ENCODE data around the gene TMEM234.

The TMEM234 gene

DNA sequence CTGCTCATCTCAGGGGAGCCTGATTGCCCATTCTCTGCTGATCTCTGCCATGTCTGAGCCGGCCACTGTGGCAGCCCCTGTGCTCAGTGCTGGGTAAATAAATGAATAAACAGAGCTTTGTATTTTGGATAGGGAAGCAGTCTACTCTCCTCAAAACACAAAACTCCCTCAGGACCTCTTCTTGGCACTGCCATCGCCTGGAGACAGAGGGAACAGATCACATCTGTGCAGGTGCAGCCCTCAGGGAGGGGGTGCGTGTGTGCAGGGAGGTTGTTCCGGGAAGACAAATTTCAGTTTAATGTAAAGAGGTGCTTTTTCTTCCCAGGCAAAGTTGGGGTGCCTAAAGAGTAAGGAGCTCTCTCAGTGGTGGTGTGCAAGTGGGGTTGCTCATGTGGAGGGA is 17.2 kb upstream of the TMEM234 start:
- no peak for DNase-seq

DNA sequence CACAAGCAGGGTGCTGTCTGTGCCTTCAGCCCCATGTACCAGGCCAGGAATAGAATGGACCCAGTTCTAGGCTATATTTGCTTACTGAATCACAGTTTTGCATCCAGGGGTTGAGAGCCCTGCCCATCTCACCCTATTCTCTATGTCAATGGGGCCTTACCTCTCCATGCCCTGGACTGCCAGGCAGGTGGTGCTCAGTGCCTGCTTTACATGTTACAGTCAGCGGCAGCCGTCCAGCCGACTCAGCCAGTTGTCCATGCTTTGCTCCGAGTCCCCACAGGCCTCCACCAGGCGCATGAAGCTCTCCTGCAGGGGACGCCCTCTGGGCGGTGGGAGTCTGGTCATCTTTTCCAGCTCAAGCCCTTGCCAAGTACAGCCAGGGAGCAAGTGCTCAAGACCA is 12.6 kb upstream of the TMEM234 start:
- DNase-seq: no peak

GRCh38 chr1:32232558-32233304 is 10.6 kb upstream of the TMEM234 start:
- DNase-seq: no peak

DNA sequence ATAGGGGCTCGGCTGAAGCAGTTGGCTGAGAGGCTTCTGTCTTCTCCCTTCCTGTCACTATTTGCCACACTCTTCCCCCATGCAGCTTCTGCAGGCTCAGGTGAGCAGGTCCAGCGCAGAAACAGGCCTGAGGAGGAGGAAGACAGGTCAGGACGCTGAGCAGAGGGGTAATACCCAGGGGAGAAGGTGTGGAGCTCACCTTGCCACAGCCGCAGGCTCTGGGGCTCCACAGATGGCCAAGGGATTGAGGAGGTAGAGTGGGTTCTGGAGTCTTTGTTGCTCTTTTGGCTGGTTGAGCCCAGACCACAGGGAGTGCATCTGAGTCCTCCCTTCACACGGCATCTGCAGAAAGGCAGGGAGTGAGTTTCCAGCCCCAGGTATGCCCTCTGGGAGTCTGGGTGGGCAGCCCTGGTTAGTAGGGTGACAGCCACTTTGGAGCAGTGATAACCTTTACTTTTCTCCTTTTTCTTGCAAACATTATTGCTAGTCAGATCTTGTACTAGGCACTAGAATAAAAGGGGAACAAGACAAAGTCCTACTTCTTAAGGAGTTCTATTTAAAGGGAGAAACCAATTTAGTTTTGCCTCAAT is 9.8 kb upstream of the TMEM234 start:
- no peak for DNase-seq

GRCh38 chr1:32228771-32229170 is 6.6 kb upstream of the TMEM234 start:
- DNase-seq: no peak

DNA sequence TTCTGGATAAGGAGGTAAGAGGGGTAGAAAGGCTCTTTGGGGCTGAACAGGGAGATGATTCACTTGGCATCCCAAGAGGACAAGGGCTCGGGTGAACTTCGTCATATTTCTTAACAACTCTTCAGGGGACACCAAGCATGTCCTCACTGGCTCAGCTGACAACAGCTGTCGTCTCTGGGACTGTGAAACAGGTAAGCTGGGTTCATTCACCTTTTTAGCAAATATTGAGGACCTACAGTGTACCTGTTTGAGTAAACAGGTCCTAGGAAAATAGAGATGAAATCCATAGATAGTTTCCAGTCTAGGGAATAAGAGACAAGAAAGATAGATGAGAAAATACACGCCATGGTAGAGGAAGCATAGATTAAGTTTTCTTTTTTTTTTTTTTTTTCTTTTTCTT is 2.1 kb upstream of the TMEM234 start:
- no peak for DNase-seq

DNA sequence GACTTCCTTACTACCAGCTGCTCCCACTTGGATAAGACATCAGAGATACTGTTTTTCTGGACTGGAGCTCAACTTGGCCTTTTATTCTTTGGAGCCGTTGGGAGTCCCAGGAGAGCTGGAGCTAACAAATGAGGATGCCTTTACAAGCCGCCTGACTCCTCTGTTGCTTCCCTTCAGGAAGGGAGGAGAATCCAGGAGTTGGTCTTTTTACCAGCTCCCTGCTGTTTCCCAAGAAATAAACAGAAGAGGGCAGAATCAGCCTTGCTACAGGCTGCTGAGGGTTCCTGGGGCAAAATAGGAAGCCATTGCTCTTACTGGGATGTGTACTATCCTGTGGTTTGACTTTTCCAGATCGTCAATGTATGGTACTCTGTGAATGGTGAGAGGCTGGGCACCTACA is 1.5 kb upstream of the TMEM234 start:
- no peak for DNase-seq

- no peak for DNase-seq
These were observed 573 bp downstream of the TMEM234 start for GRCh38 chr1:32221581-32221979.

- DNase-seq: no peak
These were observed 1.2 kb downstream of the TMEM234 start for GRCh38 chr1:32220746-32221580.

DNA sequence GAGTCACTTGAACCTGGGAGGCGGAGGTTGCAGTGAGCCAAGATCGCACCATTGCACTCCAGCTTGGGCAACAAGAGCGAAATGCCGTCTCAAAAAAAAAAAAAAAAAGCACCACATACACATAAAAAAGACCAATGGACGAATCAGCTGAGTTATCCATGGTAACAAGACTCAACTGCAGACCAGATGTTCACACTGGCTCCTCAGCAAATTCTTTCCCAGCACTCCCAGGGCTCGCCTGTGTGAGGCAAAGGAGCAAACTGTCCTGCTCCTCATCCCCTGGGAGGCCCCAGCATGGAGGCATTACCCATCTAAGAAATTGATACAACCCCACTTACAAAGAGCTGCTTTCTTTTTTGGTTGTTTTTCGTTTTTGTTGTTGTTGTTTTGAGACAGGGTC is 3.1 kb downstream of the TMEM234 start:
- no peak for DNase-seq

DNA sequence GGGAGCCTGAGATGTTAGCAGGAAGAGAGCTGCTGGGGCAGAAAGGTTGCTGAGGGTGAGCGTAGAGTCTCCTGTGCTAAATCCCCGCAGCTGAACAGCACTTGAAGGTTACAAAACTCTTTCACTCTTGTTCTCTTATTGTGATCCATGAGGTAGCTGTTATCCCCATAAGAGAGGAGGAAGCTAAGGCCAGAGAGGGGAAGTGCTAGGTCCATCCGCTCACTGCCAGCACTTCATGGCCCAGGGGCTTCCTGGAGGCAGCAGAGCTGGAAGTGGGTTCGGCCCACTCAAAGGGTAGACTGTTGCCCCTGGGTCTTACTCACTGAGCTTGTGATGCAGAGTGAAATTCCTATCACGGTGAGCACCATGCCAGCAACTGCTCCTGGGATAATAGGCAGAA is 5.6 kb downstream of the TMEM234 start:
- DNase-seq: no peak

DNA sequence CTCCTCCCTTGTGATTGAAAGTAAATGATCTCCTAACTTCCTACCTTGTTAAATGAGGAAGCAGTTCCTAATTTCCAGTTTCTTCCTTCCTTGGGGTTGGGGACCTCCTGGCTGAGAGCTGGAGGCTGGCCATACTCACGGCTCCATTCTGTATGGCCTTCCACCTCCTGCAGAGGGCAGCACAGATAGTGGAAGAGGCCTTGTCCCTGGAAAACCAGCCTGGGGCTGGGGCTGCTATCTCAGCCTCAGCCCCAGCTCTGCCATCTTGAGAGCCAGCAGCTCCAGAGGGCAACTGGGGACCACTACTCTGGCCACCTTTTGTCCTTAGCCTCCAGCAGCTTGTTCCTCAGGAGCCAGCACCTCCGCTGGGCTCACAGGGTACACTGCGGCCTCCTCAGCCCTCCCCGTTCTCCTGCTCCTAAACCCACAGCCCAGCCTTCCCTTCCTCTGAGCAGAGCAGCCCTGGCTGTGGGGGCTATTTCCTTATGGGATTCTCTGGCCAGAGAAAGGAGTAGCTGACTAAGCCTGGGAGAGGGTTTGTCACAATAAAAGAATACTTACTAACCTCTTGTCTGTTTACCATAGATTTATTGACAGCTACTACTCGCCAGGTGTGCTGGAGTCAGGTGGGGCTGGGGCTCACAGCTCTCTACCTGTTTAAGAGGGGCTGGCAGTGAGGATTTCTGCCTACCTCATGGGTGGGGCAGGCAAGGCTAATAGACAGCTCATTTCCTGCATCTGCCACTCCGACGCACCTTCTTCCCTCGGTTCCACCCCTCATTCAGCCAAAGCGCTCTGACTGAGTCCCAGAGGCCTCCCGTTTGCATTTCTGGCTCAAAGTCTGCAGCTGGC is 6.3 kb downstream of the TMEM234 start:
- DNase-seq: peak; percentile 57 to 71

- no peak for DNase-seq
These were observed 13.2 kb downstream of the TMEM234 start, which contains the start of gene DCDC2B for GRCh38 chr1:32208891-32209328. TSS of gene DCDC2B (plus strand) at chr1:32209089. CDS start at chr1:32209094, 5 bp downstream.

DNA sequence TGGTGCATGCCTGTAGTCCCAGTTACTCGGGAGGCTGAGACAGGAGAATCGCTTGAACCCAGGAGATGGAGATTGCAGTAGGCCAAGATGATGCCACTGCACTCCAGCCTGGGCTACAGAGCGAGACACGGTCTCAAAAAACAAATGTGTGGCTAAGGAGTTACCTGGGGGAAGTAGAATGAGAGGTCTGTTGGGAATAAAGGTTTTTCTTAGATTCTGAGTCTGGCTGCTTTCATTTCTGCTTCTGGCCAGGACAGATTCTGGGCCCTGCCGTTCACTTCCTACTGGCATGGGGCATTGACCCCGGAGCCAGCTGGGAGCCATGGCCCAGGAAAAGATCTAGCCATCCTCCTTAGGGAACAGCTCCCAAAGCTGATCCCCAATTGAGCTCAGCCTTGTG is 13.7 kb downstream of the TMEM234 start:
- DNase-seq: no peak

DNA sequence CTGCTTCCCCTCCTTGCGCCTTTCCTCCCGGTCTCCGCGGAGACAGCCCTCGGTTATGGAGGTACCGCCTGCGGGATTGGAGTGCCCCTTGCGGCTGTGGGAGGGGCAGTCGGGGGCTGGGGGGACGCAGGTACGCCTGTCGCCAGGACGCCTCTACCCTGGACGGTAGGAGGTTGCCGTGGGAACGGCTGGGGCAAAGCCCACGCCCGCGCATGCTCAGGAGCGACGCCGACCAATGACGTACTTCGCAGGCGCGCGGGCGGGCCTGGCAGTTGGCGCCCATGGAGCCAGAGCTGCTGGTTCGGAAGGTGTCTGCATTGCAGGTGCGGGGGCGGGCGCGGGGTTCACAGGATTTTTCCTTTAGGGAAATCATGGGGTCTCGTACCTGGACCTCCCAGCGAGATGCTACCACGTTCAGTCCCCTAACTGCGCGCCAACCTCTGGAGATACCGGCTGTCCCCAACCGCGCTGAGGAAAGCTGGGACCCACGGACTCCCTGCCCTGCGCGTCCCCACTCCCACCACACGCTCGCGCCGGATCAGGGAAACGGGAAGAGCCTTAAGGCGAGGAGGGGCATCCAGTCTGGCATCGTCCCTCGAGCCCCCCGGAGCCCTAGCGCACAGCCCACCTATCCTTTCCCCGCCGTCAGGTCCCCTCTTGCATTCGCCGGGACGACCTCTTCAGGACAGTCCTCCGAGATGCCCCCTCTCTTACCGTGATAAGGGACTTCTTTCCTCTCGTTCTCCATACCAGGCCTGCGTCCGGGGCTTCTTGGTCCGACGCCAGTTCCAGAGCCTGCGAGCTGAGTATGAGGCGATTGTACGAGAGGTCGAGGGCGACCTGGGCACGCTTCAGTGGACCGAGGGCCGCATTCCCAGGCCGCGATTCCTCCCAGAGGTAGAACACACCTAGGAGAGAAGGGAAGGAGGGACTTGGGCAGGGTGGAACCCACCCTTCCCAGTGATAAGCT is 16.5 kb downstream of the TMEM234 start, which contains the start of gene IQCC:
Gene IQCC, plus strand, starts transcription at position 271 of the 970 bp plus-strand sequence. Its CDS starts 11 bp downstream, at position 282.
- DNase-seq: peak; percentile 87 to 90

- no peak for DNase-seq
These were observed 17.2 kb downstream of the TMEM234 start for GRCh38 chr1:32204943-32205361.

- peak; percentile 67 to 84 for DNase-seq
These were observed 20.9 kb downstream of the TMEM234 start for GRCh38 chr1:32201011-32201855.

DNA sequence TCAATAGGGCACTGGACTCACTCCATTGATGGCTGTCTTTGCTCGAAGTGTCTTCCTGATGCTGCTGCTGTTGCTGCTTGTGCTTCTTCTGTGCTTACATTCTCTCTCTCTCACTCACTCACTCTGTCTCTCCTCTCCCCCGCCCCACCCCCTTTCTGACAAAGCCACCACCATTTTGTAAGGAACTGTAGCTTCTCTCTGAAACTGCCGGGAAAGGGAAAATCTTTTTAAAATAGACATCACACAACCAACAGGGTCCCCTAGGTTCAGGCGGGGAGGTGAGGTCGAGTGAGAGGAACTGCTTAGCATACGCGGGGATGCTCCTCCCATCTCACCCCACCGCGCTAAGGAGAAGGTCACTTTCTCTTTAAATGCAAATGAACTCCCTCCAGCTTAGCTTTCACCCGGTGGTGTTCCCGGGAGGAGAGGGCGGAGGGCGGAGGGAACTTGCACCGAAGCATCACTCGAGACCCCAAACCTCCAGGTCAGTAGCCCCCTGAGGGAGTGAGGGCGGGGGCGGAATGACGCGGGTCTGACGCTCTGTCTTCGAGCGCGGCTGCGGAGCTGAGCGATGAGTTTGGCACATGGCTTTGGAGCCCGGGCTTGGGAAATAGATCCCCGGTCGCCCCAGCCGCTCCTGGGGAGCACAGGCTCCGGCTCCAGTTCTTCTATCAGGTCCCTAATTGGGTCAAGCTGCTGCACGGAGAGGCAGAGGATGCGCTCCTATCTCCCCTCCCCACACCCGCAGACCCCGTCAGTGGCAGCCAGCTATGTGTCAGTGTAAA is 21.7 kb downstream of the TMEM234 start, which contains the start of gene CCDC28B:
Gene CCDC28B, plus strand, starts transcription at position 370 of the 785 bp plus-strand sequence. CDS start 1,341 bp downstream, outside the sequence.
- DNase-seq: peak; percentile 49 to 66

DNA sequence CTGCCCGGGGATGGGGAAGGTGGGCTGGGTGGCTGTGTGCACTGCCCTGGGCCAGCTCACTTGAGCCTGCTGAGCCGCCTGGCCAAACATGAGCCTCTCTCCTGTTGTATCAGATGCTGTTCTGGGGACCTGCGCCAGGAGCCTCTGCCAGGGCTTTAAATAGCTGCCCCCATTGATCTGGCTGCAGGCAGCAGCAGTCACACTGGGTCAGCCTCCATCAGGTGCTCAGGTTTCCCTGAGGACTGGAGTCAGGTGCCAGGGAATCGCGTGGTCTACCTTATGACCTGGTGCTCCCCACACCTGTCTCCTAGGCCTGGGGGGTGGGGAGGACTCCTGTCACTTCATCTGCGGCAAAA is 22.5 kb downstream of the TMEM234 start:
- no peak for DNase-seq
